Measurements from ENCODE around the gene PTK7.

GRCh38 chr6:43052842-43053544, 23.1 kb upstream of the PTK7 start:
- TF ChIP-seq SP1 (IDR thresholded peaks at IDR 0.05) (no peak), ARNT (IDR thresholded peaks at IDR 0.05) (no peak), SUZ12 (IDR thresholded peaks at IDR 0.05) (no peak), CTBP1 (IDR thresholded peaks at IDR 0.05; ENCODE audit: borderline replicate concordance) (no peak), ZNF384 (IDR thresholded peaks at IDR 0.05) (no peak), FOXK2 (IDR thresholded peaks at IDR 0.05) (no peak), FOXA1 (IDR thresholded peaks at IDR 0.05) (no peak), ELF4 (IDR thresholded peaks at IDR 0.05) (no peak), HDGF (IDR thresholded peaks at IDR 0.05; ENCODE audit: borderline replicate concordance) (no peak), FOXM1 (IDR thresholded peaks at IDR 0.05; ENCODE audit: borderline replicate concordance) (no peak), LEF1 (IDR thresholded peaks at IDR 0.05; ENCODE audit: borderline replicate concordance) (no peak), L3MBTL2 (conservative IDR thresholded peaks at IDR 0.05) (peak; percentile 42), BHLHE40 (IDR thresholded peaks at IDR 0.05; ENCODE audit: borderline replicate concordance) (no peak)

All from HEK293T (cell line).